ENCODE results near the gene SPACA9. TPM values are rescaled to one million over a fixed set of nuclear protein-coding genes. Genes with fewer than 3 reads are reported as not detected.

Gene SPACA9
- total and polyA plus RNA-seq, 2 donors: 4.6 to 5.8 TPM

- Histone ChIP-seq H3K4me3 (ENCODE audit: low read length in 2 of 2) (no peak overlapping the region), H3K27ac (ENCODE audit: low read depth in 1 of 2, low read length in 1 of 2) (no peak overlapping the region), H3K36me3 (ENCODE audit: control insufficient read depth in 2 of 2, insufficient read depth in 2 of 2, low read length in 1 of 2) (peaks cover 0 to 4% of the 10 kb centered on the region in 2 donors), H3K27me3 (ENCODE audit: control insufficient read depth in 2 of 2, insufficient read depth in 1 of 2, low read length in 1 of 2) (no peaks in the 10 kb centered on the region), H3K4me1 (ENCODE audit: control insufficient read depth in 2 of 2, insufficient read depth in 2 of 2, low read length in 2 of 2) (peaks cover 29 to 49% of the 10 kb centered on the region in 2 donors), H3K9me3 (ENCODE audit: control insufficient read depth in 2 of 2, insufficient read depth in 1 of 2, low read length in 1 of 2) (no peaks in the 10 kb centered on the region)
- 95% methylated on average over 5 of the region's 5 CpGs for WGBS
- no peak for DNase-seq (ENCODE audit: low read depth in 6 of 9, low spot score in 9 of 9)
Observed at GRCh38 chr9:132842124-132843044, 36.3 kb upstream of the SPACA9 start.

- no peak overlapping the region for H3K4me3 ChIP-seq (ENCODE audit: low read length in 2 of 2)
- peaks cover 47 to 71% of the 10 kb centered on the region in 2 donors for H3K4me1 ChIP-seq (ENCODE audit: control insufficient read depth in 2 of 2, insufficient read depth in 2 of 2, low read length in 2 of 2)
- no peak for DNase-seq (ENCODE audit: low read depth in 6 of 9, low spot score in 9 of 9)
- no peaks in the 10 kb centered on the region for H3K27me3 ChIP-seq (ENCODE audit: control insufficient read depth in 2 of 2, insufficient read depth in 1 of 2, low read length in 1 of 2)
- no peaks in the 10 kb centered on the region for H3K9me3 ChIP-seq (ENCODE audit: control insufficient read depth in 2 of 2, insufficient read depth in 1 of 2, low read length in 1 of 2)
- peaks cover 0 to 2% of the 10 kb centered on the region in 2 donors for H3K36me3 ChIP-seq (ENCODE audit: control insufficient read depth in 2 of 2, insufficient read depth in 2 of 2, low read length in 1 of 2)
- 78% methylated on average over 12 of the region's 12 CpGs for WGBS
- peak overlapping the region in 1 of 2 donors; percentile 69 for H3K27ac ChIP-seq (ENCODE audit: low read depth in 1 of 2, low read length in 1 of 2)
Observed at GRCh38 chr9:132846109-132846917, 32.4 kb upstream of the SPACA9 start.

GRCh38 chr9:132846918-132847515 lies 31.7 kb upstream of the SPACA9 start:
- peak overlapping the region; percentile 39 to 69 for H3K27ac ChIP-seq (ENCODE audit: low read depth in 1 of 2, low read length in 1 of 2)
- WGBS: 94% methylated on average over 15 of the region's 15 CpGs
- no peak for DNase-seq (ENCODE audit: low read depth in 6 of 9, low spot score in 9 of 9)
- H3K9me3 ChIP-seq (ENCODE audit: control insufficient read depth in 2 of 2, insufficient read depth in 1 of 2, low read length in 1 of 2): no peaks in the 10 kb centered on the region
- no peak overlapping the region for H3K4me3 ChIP-seq (ENCODE audit: low read length in 2 of 2)
- H3K27me3 ChIP-seq (ENCODE audit: control insufficient read depth in 2 of 2, insufficient read depth in 1 of 2, low read length in 1 of 2): no peaks in the 10 kb centered on the region
- no peaks in the 10 kb centered on the region for H3K36me3 ChIP-seq (ENCODE audit: control insufficient read depth in 2 of 2, insufficient read depth in 2 of 2, low read length in 1 of 2)
- H3K4me1 ChIP-seq (ENCODE audit: control insufficient read depth in 2 of 2, insufficient read depth in 2 of 2, low read length in 2 of 2): peaks cover 52 to 78% of the 10 kb centered on the region in 2 donors

- Histone ChIP-seq H3K9me3 (ENCODE audit: control insufficient read depth in 2 of 2, insufficient read depth in 1 of 2, low read length in 1 of 2) (peaks cover 0 to 3% of the 10 kb centered on the region in 2 donors), H3K4me3 (ENCODE audit: low read length in 2 of 2) (no peak overlapping the region), H3K27ac (ENCODE audit: low read depth in 1 of 2, low read length in 1 of 2) (peak overlapping the region; percentile 94 to 96), H3K36me3 (ENCODE audit: control insufficient read depth in 2 of 2, insufficient read depth in 2 of 2, low read length in 1 of 2) (no peaks in the 10 kb centered on the region), H3K27me3 (ENCODE audit: control insufficient read depth in 2 of 2, insufficient read depth in 1 of 2, low read length in 1 of 2) (no peaks in the 10 kb centered on the region), H3K4me1 (ENCODE audit: control insufficient read depth in 2 of 2, insufficient read depth in 2 of 2, low read length in 2 of 2) (peaks cover 56 to 84% of the 10 kb centered on the region in 2 donors)
- 46% methylated on average over 12 of the region's 12 CpGs for WGBS
- peak in 4 of 9 donors; percentile 44 to 79 (median 56) for DNase-seq (ENCODE audit: low read depth in 6 of 9, low spot score in 9 of 9)
Observed at GRCh38 chr9:132849185-132849706, 29.5 kb upstream of the SPACA9 start.

- no peaks in the 10 kb centered on the region for H3K36me3 ChIP-seq (ENCODE audit: control insufficient read depth in 2 of 2, insufficient read depth in 2 of 2, low read length in 1 of 2)
- H3K9me3 ChIP-seq (ENCODE audit: control insufficient read depth in 2 of 2, insufficient read depth in 1 of 2, low read length in 1 of 2): peaks cover 0 to 3% of the 10 kb centered on the region in 2 donors
- peaks cover 50 to 91% of the 10 kb centered on the region in 2 donors for H3K4me1 ChIP-seq (ENCODE audit: control insufficient read depth in 2 of 2, insufficient read depth in 2 of 2, low read length in 2 of 2)
- no peaks in the 10 kb centered on the region for H3K27me3 ChIP-seq (ENCODE audit: control insufficient read depth in 2 of 2, insufficient read depth in 1 of 2, low read length in 1 of 2)
- WGBS: 98% methylated on average over 4 of the region's 4 CpGs
- DNase-seq (ENCODE audit: low read depth in 6 of 9, low spot score in 9 of 9): no peak
- no peak overlapping the region for H3K4me3 ChIP-seq (ENCODE audit: low read length in 2 of 2)
- peak overlapping the region in 1 of 2 donors; percentile 26 for H3K27ac ChIP-seq (ENCODE audit: low read depth in 1 of 2, low read length in 1 of 2)
Observed at GRCh38 chr9:132853482-132853881, 25.2 kb upstream of the SPACA9 start.

- Histone ChIP-seq H3K9me3 (ENCODE audit: control insufficient read depth in 2 of 2, insufficient read depth in 1 of 2, low read length in 1 of 2) (peaks cover 0 to 3% of the 10 kb centered on the region in 2 donors), H3K27me3 (ENCODE audit: control insufficient read depth in 2 of 2, insufficient read depth in 1 of 2, low read length in 1 of 2) (no peaks in the 10 kb centered on the region), H3K4me1 (ENCODE audit: control insufficient read depth in 2 of 2, insufficient read depth in 2 of 2, low read length in 2 of 2) (peaks cover 56 to 91% of the 10 kb centered on the region in 2 donors), H3K27ac (ENCODE audit: low read depth in 1 of 2, low read length in 1 of 2) (no peak overlapping the region), H3K36me3 (ENCODE audit: control insufficient read depth in 2 of 2, insufficient read depth in 2 of 2, low read length in 1 of 2) (no peaks in the 10 kb centered on the region), H3K4me3 (ENCODE audit: low read length in 2 of 2) (no peak overlapping the region)
- no peak for DNase-seq (ENCODE audit: low read depth in 6 of 9, low spot score in 9 of 9)
- WGBS: 81% methylated on average over 10 of the region's 10 CpGs
Observed at GRCh38 chr9:132854832-132855231, 23.9 kb upstream of the SPACA9 start.

GRCh38 chr9:132855904-132856303 lies 22.8 kb upstream of the SPACA9 start:
- DNase-seq (ENCODE audit: low read depth in 6 of 9, low spot score in 9 of 9): no peak
- H3K4me3 ChIP-seq (ENCODE audit: low read length in 2 of 2): no peak overlapping the region
- no peaks in the 10 kb centered on the region for H3K27me3 ChIP-seq (ENCODE audit: control insufficient read depth in 2 of 2, insufficient read depth in 1 of 2, low read length in 1 of 2)
- peaks cover 0 to 3% of the 10 kb centered on the region in 2 donors for H3K9me3 ChIP-seq (ENCODE audit: control insufficient read depth in 2 of 2, insufficient read depth in 1 of 2, low read length in 1 of 2)
- H3K27ac ChIP-seq (ENCODE audit: low read depth in 1 of 2, low read length in 1 of 2): no peak overlapping the region
- peaks cover 64 to 91% of the 10 kb centered on the region in 2 donors for H3K4me1 ChIP-seq (ENCODE audit: control insufficient read depth in 2 of 2, insufficient read depth in 2 of 2, low read length in 2 of 2)
- WGBS: 97% methylated on average over 5 of the region's 5 CpGs
- H3K36me3 ChIP-seq (ENCODE audit: control insufficient read depth in 2 of 2, insufficient read depth in 2 of 2, low read length in 1 of 2): no peaks in the 10 kb centered on the region

GRCh38 chr9:132857031-132857430 lies 21.7 kb upstream of the SPACA9 start:
- peaks cover 0 to 3% of the 10 kb centered on the region in 2 donors for H3K9me3 ChIP-seq (ENCODE audit: control insufficient read depth in 2 of 2, insufficient read depth in 1 of 2, low read length in 1 of 2)

More at GRCh38 chr9:132857031-132857430, 21.7 kb upstream of the SPACA9 start:
- 88% methylated on average over 8 of the region's 8 CpGs for WGBS
- no peak overlapping the region for H3K4me3 ChIP-seq (ENCODE audit: low read length in 2 of 2)
- H3K27ac ChIP-seq (ENCODE audit: low read depth in 1 of 2, low read length in 1 of 2): peak overlapping the region; percentile 58 to 61
- H3K36me3 ChIP-seq (ENCODE audit: control insufficient read depth in 2 of 2, insufficient read depth in 2 of 2, low read length in 1 of 2): no peaks in the 10 kb centered on the region
- DNase-seq (ENCODE audit: low read depth in 6 of 9, low spot score in 9 of 9): no peak
- no peaks in the 10 kb centered on the region for H3K27me3 ChIP-seq (ENCODE audit: control insufficient read depth in 2 of 2, insufficient read depth in 1 of 2, low read length in 1 of 2)
- peaks cover 66 to 91% of the 10 kb centered on the region in 2 donors for H3K4me1 ChIP-seq (ENCODE audit: control insufficient read depth in 2 of 2, insufficient read depth in 2 of 2, low read length in 2 of 2)
